IMR-90 (cell line): Measurements from ENCODE around the gene HRH2. TPM values are rescaled to one million over a fixed set of nuclear protein-coding genes. Genes with fewer than 3 reads are reported as not detected.

ENCODE experiments used
- ATAC-seq: fragments of 200-7000 bp; cut with Tn5 transposase; 2 replicates; pipeline ENCODE4 v1.9.1; 2020; ENCODE audit warnings: low read depth, mild to moderate bottlenecking, moderate library complexity
- BruUV-seq: library from RNA; stranded (reverse); fragments of 400-500 nt; replicated peaks from 2 replicates; lab custom pipeline; 2021; lab: Mats Ljungman, UMichigan
- CTCF ChIA-PET: fragments of 300-600 bp; formaldehyde crosslinking; extraction: SDS; loops from one replicate; lab custom pipeline; 2021; ENCODE audit warnings: antibody characterized with exemption; lab: Yijun Ruan, JAX
- POLR2A ChIA-PET: fragments of 300-600 bp; sonication (Branson Sonifier 250); formaldehyde crosslinking; loops from one replicate; lab custom pipeline; 2022; ENCODE audit warnings: antibody characterized with exemption; ENCODE audit not compliant: unreplicated experiment; lab: Charles Lee
- DNase-seq: peaks from one replicate; pipeline ENCODE4 v3.0.0; 2013
- H2AFZ ChIP-seq: replicated peaks from 2 replicates; pipeline ENCODE3; 2013; ENCODE audit warnings: low read length, mild to moderate bottlenecking; ENCODE audit not compliant: poor library complexity
- H2AK5ac ChIP-seq: 2 replicates; pipeline ENCODE4 v1.6.1; 2013; ENCODE audit warnings: low read depth, low read length, inconsistent platforms
- H2AK9ac ChIP-seq: replicated peaks from 2 replicates; pipeline ENCODE3; 2013; ENCODE audit warnings: mild to moderate bottlenecking, low read depth, low read length, moderate library complexity; ENCODE audit not compliant: poor library complexity
- H2BK120ac ChIP-seq: 2 replicates; pipeline ENCODE4 v1.6.1; 2013; ENCODE audit warnings: low read depth, low read length, inconsistent platforms
- H2BK15ac ChIP-seq: 3 replicates; pipeline ENCODE4 v1.6.1; 2013; ENCODE audit warnings: low read depth, low read length, inconsistent platforms
- H2BK20ac ChIP-seq: 2 replicates; pipeline ENCODE4 v1.6.1; 2013; ENCODE audit warnings: low read depth, mild to moderate bottlenecking, inconsistent platforms, low read length, moderate library complexity
- H2BK5ac ChIP-seq: 2 replicates; pipeline ENCODE4 v1.6.1; 2013; ENCODE audit warnings: mild to moderate bottlenecking, low read depth, low read length, inconsistent platforms; ENCODE audit not compliant: poor library complexity, severe bottlenecking
- H3K14ac ChIP-seq: replicated peaks from 2 replicates; pipeline ENCODE4 v1.6.1; 2013; ENCODE audit warnings: low read depth, low read length, inconsistent platforms
- H3K18ac ChIP-seq: 2 replicates; pipeline ENCODE4 v1.6.1; 2013; ENCODE audit warnings: low read depth, low read length, control low read depth
- H3K23ac ChIP-seq: 2 replicates; pipeline ENCODE4 v1.6.1; 2013; ENCODE audit warnings: low read depth, low read length, inconsistent platforms
- H3K27ac ChIP-seq: 2 replicates; pipeline ENCODE4 v1.5.1; 2013; ENCODE audit warnings: mild to moderate bottlenecking, control low read depth, low read length; ENCODE audit not compliant: insufficient read depth
- H3K27me3 ChIP-seq: 2 replicates; pipeline ENCODE4 v1.6.1; 2013; ENCODE audit warnings: low read length; ENCODE audit not compliant: control insufficient read depth, insufficient read depth
- H3K36me3 ChIP-seq: 2 replicates; pipeline ENCODE4 v1.6.1; 2013; ENCODE audit warnings: low read length, mixed read lengths; ENCODE audit not compliant: control insufficient read depth, insufficient read depth
- H3K4ac ChIP-seq: 2 replicates; pipeline ENCODE4 v1.6.1; 2013; ENCODE audit warnings: low read depth, low read length, inconsistent platforms
- H3K4me1 ChIP-seq: 2 replicates; pipeline ENCODE4 v1.6.1; 2013; ENCODE audit warnings: low read length, mixed read lengths; ENCODE audit not compliant: control insufficient read depth, insufficient read depth
- H3K4me2 ChIP-seq: 2 replicates; pipeline ENCODE4 v1.6.1; 2013; ENCODE audit warnings: low read depth, mild to moderate bottlenecking, control low read depth, low read length, moderate library complexity
- H3K4me3 ChIP-seq: 2 replicates; pipeline ENCODE4 v1.5.1; 2013; ENCODE audit warnings: low read depth, mild to moderate bottlenecking, control low read depth, low read length, moderate library complexity; ENCODE audit not compliant: insufficient read depth
- H3K56ac ChIP-seq: 2 replicates; pipeline ENCODE4 v1.6.1; 2013; ENCODE audit warnings: low read length, inconsistent platforms; ENCODE audit not compliant: insufficient read depth; ENCODE audit errors: extremely low read depth
- H3K79me1 ChIP-seq, 2 experiments: 2 replicates each; pipeline ENCODE4 v1.6.1; 2013; ENCODE audit warnings: low read length in 2 of 2, inconsistent platforms in 1 of 2, low read depth in 1 of 2
- H3K9ac ChIP-seq: 2 replicates; pipeline ENCODE4 v1.6.1; 2013; ENCODE audit warnings: low read depth, low read length, control low read depth
- H3K9me1 ChIP-seq: 2 replicates; pipeline ENCODE4 v1.6.1; 2013; ENCODE audit warnings: low read length, inconsistent platforms; ENCODE audit not compliant: insufficient read depth
- H3K9me3 ChIP-seq: 2 replicates; pipeline ENCODE4 v1.6.1; 2013; ENCODE audit warnings: low read length; ENCODE audit not compliant: control insufficient read depth, insufficient read depth
- H4K20me1 ChIP-seq: 2 replicates; pipeline ENCODE4 v1.6.1; 2013; ENCODE audit warnings: low read length, inconsistent platforms; ENCODE audit not compliant: insufficient read depth
- H4K5ac ChIP-seq: 2 replicates; pipeline ENCODE4 v1.6.1; 2013; ENCODE audit warnings: mild to moderate bottlenecking, low read depth, low read length, control low read depth
- H4K8ac ChIP-seq, 2 experiments: 2 replicates each; pipeline ENCODE4 v1.6.1; 2013; ENCODE audit warnings: low read depth in 2 of 2, low read length in 2 of 2, control low read depth in 1 of 2, inconsistent platforms in 1 of 2
- H4K91ac ChIP-seq: 2 replicates; pipeline ENCODE4 v1.6.1; 2013; ENCODE audit warnings: low read depth, low read length, inconsistent platforms; ENCODE audit not compliant: insufficient read depth
- CEBPB ChIP-seq: IDR thresholded peaks from 2 replicates; pipeline ENCODE4 v1.6.1; 2012; ENCODE audit warnings: low read depth, low read length, improper control_type of control experiment
- WGBS, 2 experiments: methylation state at CpG; one replicate each; pipeline versions ENCODE4 v1.1.5 to v1.1.7; 2013; ENCODE audit warnings: missing lambda C conversion rate in 2 of 2; ENCODE audit not compliant: insufficient read length in 1 of 2; ENCODE audit errors: extremely low coverage in 2 of 2; 5-methylcytosine and 5-hydroxymethylcytosine counted together
- dilution Hi-C: fragments of 300-500 bp; cut with HindIII; formaldehyde crosslinking; loops from one replicate; pipeline ENCODE4 v1.14.3; 2018; ENCODE audit warnings: low sequenced_read_pairs; ENCODE audit not compliant: unreplicated experiment
- in situ Hi-C: fragments of 300-500 bp; cut with MboI; formaldehyde crosslinking; loops from 3 replicates; pipeline ENCODE4 v1.14.3; 2019; ENCODE audit warnings: low sequenced_read_pairs, inconsistent platforms, mixed read lengths
- intact Hi-C: fragments of 100-400 bp; cut with micrococcal nuclease; formaldehyde crosslinking; loops from 2 replicates; pipeline ENCODE4 v1.10.0; 2022
- polyA plus RNA-seq, 3 experiments: library from polyadenylated mRNA; depleted of rRNA; stranded (reverse); fragments of >200 nt; gene quantifications; 2 replicates each; pipeline ENCODE4 v1.2.3, GENCODE V29; 2012; ENCODE audit warnings: low replicate concordance in 1 of 3
- total RNA-seq: library from RNA; depleted of rRNA; stranded (reverse); fragments of >200 nt; gene quantifications from 2 replicates; pipeline ENCODE4 v1.2.3, GENCODE V29; 2012

The HRH2 gene
- total and polyA plus RNA-seq, 2 of the 4 experiments (the other 2 are of a cell fraction), result not detected

DNA sequence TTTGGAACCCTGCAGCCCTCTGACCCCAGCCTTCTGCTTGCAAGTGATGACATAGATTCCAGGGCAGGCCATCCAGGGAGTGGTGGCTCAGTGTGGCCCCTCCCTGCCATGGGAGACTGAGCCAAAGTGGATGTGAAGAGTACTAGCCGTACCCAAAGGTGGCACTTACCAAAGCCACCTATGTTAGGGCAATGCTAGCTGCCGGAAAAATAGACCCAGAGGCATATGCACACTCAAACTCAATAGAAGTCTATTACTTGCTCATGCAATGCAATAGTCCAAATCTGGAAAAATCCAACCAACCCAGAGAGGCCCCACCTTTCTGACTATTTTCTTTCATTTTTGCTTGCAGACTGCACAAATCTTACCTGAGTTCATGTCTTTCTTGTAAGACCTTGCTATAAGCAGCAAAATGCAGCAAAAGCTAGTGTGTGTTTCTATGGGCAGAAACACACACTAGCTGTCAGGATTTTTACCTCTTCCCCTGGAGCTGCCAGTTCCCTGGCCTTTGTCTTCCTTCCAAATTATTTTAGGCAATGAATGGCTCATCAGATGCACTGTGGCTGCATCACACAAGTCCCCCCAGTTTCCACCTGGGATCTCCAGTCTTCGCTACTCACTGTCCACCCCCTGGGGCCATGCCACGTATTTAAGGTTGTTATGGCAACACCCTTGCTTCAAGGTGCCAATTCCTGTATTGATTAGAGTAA is 74.0 kb downstream of the HRH2 start:
- Histone ChIP-seq H3K27ac (no peak overlapping the region), H3K4ac (no peak overlapping the region), H2BK20ac (no peak overlapping the region), H2BK15ac (no peak overlapping the region), H4K20me1 (no peaks in the 10 kb centered on the region), H2AK9ac (no peak overlapping the region), H3K4me3 (no peak overlapping the region), H3K9me1 (no peaks in the 10 kb centered on the region), H4K5ac (no peak overlapping the region), H3K4me2 (no peak overlapping the region), H3K56ac (no peak overlapping the region), H3K14ac (no peak overlapping the region), H2AFZ (no peak overlapping the region), H3K79me1 (no peaks in the 10 kb centered on the region), H2BK120ac (no peak overlapping the region), H3K27me3 (no peaks in the 10 kb centered on the region; the same call in 1 of the 2 replicates), H4K91ac (no peak overlapping the region), H3K4me1 (no peaks in the 10 kb centered on the region), H4K8ac (no peak overlapping the region), H2AK5ac (no peak overlapping the region), H3K18ac (no peak overlapping the region), H3K23ac (no peak overlapping the region), H3K9me3 (peaks cover 2% of the 10 kb centered on the region; the same call in 1 of the 2 replicates), H3K36me3 (no peaks in the 10 kb centered on the region), H3K9ac (no peak overlapping the region), H2BK5ac (no peak overlapping the region)
- TF ChIP-seq CEBPB, result no peak
- intact Hi-C loops (no loop called here), dilution Hi-C loops (no loop called here), in situ Hi-C loops (loop anchor here (25.0 kb wide), 2 partner anchors 605 to 830 kb away; no protein-coding TSS in a partner anchor)
- 40% methylated on average over 1 of the region's 4 CpGs; no CpG with 5 or more reads in 1 of the 2 experiments for WGBS, 2 experiments
- CTCF ChIA-PET, result no interaction called here
- DNase-seq (no peak), ATAC-seq (no peak)
- POLR2A ChIA-PET, result no interaction called here
- BruUV-seq, result no TSS peak
